Smooth muscle cell (in vitro differentiated cells): ENCODE results near the gene PURB. TPM values are rescaled to one million over a fixed set of nuclear protein-coding genes. Genes with fewer than 3 reads are reported as not detected.

Experiments used
- DNase-seq: peaks from one replicate; lab custom pipeline; 2025; ENCODE audit not compliant: unreplicated experiment; lab: John Stamatoyannopoulos, UW
- H2AFZ ChIP-seq: fragments of 200-600 bp; sonication (generic); 2 replicates; pipeline ENCODE4 v1.6.0; 2016; ENCODE audit warnings: antibody characterized with exemption, low read depth, mild to moderate bottlenecking
- H3F3A ChIP-seq: fragments of 200-600 bp; sonication (generic); 2 replicates; pipeline ENCODE4 v1.6.0; 2017; ENCODE audit warnings: antibody characterized with exemption, low read depth
- H3K27ac ChIP-seq: fragments of 200-600 bp; sonication (generic); 2 replicates; pipeline ENCODE4 v1.5.1; 2016; ENCODE audit warnings: low read depth, mild to moderate bottlenecking
- H3K27me3 ChIP-seq: fragments of 200-600 bp; sonication (generic); 2 replicates; pipeline ENCODE4 v1.6.1; 2016; ENCODE audit warnings: low read depth, mild to moderate bottlenecking
- H3K36me3 ChIP-seq: fragments of 200-600 bp; sonication (generic); 2 replicates; pipeline ENCODE4 v1.5.1; 2016; ENCODE audit warnings: low read depth
- H3K4me1 ChIP-seq: fragments of 200-600 bp; sonication (generic); 2 replicates; pipeline ENCODE4 v1.5.1; 2016; ENCODE audit warnings: low read depth
- H3K4me2 ChIP-seq: fragments of 200-600 bp; sonication (generic); 2 replicates; pipeline ENCODE4 v1.6.0; 2016; ENCODE audit warnings: mild to moderate bottlenecking
- H3K4me3 ChIP-seq: fragments of 200-600 bp; sonication (generic); 2 replicates; pipeline ENCODE4 v1.5.1; 2016; ENCODE audit warnings: mild to moderate bottlenecking
- H3K79me2 ChIP-seq: fragments of 200-600 bp; sonication (generic); 2 replicates; pipeline ENCODE4 v1.6.0; 2016; ENCODE audit warnings: low read depth, mild to moderate bottlenecking
- H3K9ac ChIP-seq: fragments of 200-600 bp; sonication (generic); 2 replicates; pipeline ENCODE4 v1.6.0; 2016; ENCODE audit warnings: low read depth
- H3K9me3 ChIP-seq: fragments of 200-600 bp; sonication (generic); replicated peaks from 2 replicates; pipeline ENCODE4 v1.5.1; 2016; ENCODE audit warnings: low read depth
- H4K20me1 ChIP-seq: fragments of 200-600 bp; sonication (generic); 2 replicates; pipeline ENCODE4 v1.6.0; 2016; ENCODE audit warnings: low read depth
- WGBS: methylation state at CpG from one replicate; pipeline ENCODE4 v1.1.7; 2016; ENCODE audit warnings: low lambda C conversion rate; 5-methylcytosine and 5-hydroxymethylcytosine counted together
- polyA plus RNA-seq: library from polyadenylated mRNA; unstranded; fragments of >200 nt; fragmentation: Nextera tagmentation; extraction: Ambion mirVana; gene quantifications from 2 replicates; pipeline ENCODE4 v1.2.1, GENCODE V29; 2016
- total RNA-seq: library from RNA; depleted of rRNA; stranded (reverse); fragments of >200 nt; gene quantifications from 2 replicates; pipeline ENCODE4 v1.2.3, GENCODE V29; 2014
- TF ChIP-seq, protein P1 (sequence below): fragments of 200-600 bp; sonication (generic); IDR thresholded peaks from 2 replicates; pipeline ENCODE4 v1.5.1; 2017; ENCODE audit warnings: borderline replicate concordance, mild to moderate bottlenecking, antibody characterized with exemption; ENCODE audit not compliant: insufficient read depth, poor library complexity, severe bottlenecking

The PURB gene
- total and polyA plus RNA-seq, 2 experiments from 2014 or later = 2.3 to 24.3 TPM

DNA sequence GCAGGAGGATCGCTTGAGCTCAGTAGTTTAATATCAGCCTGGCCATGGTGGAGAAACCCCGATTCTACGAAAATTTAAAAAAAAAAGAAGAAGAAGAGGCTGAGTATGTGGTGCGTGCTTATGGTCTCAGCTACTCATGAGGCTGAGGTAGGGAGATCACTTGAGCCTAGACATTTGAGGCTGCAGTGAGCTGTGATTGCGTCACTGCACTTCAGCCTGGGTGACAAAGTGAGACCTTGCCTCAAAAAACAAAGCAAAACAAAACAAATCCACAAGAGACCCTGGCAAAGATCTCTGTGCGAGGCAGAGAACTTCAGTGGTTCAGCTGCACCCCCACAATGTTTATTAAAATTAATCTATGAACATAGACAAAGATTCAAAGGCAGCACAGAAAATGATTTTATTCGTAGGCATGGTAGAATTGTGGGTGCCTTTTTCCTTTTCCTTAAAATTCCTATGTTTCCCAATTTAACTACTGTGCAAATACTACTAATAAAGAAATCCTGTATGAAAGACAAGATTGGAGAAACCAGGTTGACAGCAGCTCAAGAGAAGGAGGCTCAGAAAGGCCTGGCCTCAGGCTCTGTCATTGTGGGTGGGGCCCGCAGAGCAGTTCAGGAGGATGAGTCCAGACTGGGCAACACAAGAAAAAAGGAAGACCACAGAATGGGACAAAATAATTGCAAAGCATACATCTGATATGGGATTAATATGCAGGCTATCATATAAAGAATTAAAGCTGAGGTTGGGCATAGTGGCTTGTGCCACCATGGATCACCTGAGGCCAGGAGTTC lies 24.5 kb upstream of the PURB start:
- Histone ChIP-seq H3K27ac (no peak overlapping the region), H3K9ac (no peak overlapping the region), H3F3A (no peaks in the 10 kb centered on the region), H4K20me1 (no peaks in the 10 kb centered on the region), H3K27me3 (no peaks in the 10 kb centered on the region), H2AFZ (no peak overlapping the region), H3K36me3 (no peaks in the 10 kb centered on the region), H3K4me3 (no peak overlapping the region), H3K9me3 (no peaks in the 10 kb centered on the region), H3K4me2 (no peak overlapping the region), H3K4me1 (no peaks in the 10 kb centered on the region), H3K79me2 (no peaks in the 10 kb centered on the region)
- TF ChIP-seq, protein P1, sequence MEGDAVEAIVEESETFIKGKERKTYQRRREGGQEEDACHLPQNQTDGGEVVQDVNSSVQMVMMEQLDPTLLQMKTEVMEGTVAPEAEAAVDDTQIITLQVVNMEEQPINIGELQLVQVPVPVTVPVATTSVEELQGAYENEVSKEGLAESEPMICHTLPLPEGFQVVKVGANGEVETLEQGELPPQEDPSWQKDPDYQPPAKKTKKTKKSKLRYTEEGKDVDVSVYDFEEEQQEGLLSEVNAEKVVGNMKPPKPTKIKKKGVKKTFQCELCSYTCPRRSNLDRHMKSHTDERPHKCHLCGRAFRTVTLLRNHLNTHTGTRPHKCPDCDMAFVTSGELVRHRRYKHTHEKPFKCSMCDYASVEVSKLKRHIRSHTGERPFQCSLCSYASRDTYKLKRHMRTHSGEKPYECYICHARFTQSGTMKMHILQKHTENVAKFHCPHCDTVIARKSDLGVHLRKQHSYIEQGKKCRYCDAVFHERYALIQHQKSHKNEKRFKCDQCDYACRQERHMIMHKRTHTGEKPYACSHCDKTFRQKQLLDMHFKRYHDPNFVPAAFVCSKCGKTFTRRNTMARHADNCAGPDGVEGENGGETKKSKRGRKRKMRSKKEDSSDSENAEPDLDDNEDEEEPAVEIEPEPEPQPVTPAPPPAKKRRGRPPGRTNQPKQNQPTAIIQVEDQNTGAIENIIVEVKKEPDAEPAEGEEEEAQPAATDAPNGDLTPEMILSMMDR = no peak
- 87% methylated on average over 8 of the region's 8 CpGs for WGBS
- DNase-seq = no peak

DNA sequence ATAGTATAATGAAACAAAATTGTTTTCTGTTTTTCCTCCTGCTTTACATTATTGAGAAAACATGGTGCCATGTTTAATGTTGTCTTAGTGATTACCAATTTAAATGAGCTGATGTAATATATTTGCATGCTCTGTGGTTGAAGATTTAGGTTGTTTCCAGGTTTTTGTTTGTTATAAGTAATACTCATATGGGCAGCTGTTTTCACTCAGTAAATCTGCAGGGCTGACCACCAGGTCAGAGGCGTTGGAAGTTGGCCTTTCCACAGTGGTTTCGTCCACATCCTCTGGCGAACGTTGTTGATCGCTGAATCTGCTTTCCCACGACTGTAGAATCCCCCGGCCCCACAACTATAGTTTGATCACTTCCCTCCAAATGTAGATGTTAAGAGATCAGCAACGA lies 21.6 kb upstream of the PURB start:
- 83% methylated on average over 8 of the region's 8 CpGs for WGBS
- Histone ChIP-seq H4K20me1 (no peaks in the 10 kb centered on the region), H3K4me2 (no peak overlapping the region), H3F3A (no peaks in the 10 kb centered on the region), H3K4me1 (no peaks in the 10 kb centered on the region), H3K9ac (no peak overlapping the region), H3K79me2 (no peaks in the 10 kb centered on the region), H3K27ac (no peak overlapping the region), H3K27me3 (no peaks in the 10 kb centered on the region), H2AFZ (no peak overlapping the region), H3K36me3 (no peaks in the 10 kb centered on the region), H3K4me3 (no peak overlapping the region), H3K9me3 (no peaks in the 10 kb centered on the region)
- DNase-seq = no peak
- TF ChIP-seq, protein P1 = no peak

DNA sequence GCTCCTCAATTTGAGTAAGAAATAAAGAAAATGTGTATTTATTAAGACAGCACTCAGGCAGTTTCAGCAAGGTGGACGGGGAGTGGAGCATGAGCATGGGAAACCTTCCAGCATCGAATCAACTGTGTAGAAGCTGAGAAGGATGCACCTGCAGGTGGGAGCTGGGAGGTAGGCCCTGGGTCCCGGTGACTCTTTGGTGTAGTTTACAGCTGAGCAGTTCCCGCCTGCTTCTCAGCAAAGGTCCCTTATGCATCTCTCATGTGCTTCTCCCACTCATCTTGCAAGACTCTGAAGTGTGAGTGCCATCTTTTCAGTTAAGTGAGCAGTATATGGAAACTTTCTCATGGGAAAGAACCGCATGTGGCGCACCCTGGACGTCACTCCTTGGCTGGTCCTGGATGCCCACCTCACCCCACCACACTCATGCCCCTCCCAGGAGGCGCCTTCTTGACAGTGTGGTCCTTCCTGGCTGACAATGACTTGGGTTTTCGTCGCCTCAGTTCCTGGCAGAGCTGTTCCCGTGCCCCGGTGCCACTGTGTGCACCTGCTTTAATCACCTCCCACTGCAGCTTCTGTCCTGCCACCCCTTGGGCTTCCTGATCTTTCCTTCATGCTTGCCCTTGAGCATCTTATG lies 19.8 kb upstream of the PURB start:
- Histone ChIP-seq H3K4me3 (no peak overlapping the region), H3K9me3 (no peaks in the 10 kb centered on the region), H3K79me2 (no peaks in the 10 kb centered on the region), H3K9ac (no peak overlapping the region), H3K27ac (no peak overlapping the region), H3K4me2 (no peak overlapping the region), H3K27me3 (no peaks in the 10 kb centered on the region), H3F3A (no peaks in the 10 kb centered on the region), H4K20me1 (no peaks in the 10 kb centered on the region), H3K4me1 (no peaks in the 10 kb centered on the region), H2AFZ (no peak overlapping the region), H3K36me3 (no peaks in the 10 kb centered on the region)
- DNase-seq = no peak
- 85% methylated on average over 12 of the region's 12 CpGs for WGBS
- TF ChIP-seq, protein P1 = no peak
